Stimulated activated CD8-positive, alpha-beta memory T cell treated with anti-CD3 and anti-CD28 coated beads, Interleukin-4, amount 100 ng/mL, for 24 hours (primary cell): Measurements from ENCODE around the gene KSR1.
"Not testable (repeated sequence)": the region's sequence is repeated elsewhere in the genome, so short reads cannot be mapped to it uniquely, and the experiment has no call there.

Source experiments
- DNase-seq: peaks from one replicate; pipeline ENCODE4 v3.0.0-alpha.2; 2020; ENCODE audit warnings: low read depth

KSR1 gene

GRCh38 chr17:27426471-27426870, 29.8 kb upstream of the KSR1 start:
- not testable (repeated sequence) for DNase-seq

- not testable (repeated sequence) for DNase-seq
These were observed 28.9 kb upstream of the KSR1 start for GRCh38 chr17:27427166-27427862.

- DNase-seq: no peak
These were observed 27.3 kb upstream of the KSR1 start for GRCh38 chr17:27428781-27429505.

- no peak for DNase-seq
These were observed 26.4 kb upstream of the KSR1 start for GRCh38 chr17:27429666-27430382.

- no peak for DNase-seq
These were observed 25.8 kb upstream of the KSR1 start for GRCh38 chr17:27430383-27430840.

- DNase-seq: no peak
These were observed 25.3 kb upstream of the KSR1 start for GRCh38 chr17:27430882-27431491.

GRCh38 chr17:27433521-27433920, 22.7 kb upstream of the KSR1 start:
- DNase-seq: no peak

GRCh38 chr17:27435431-27436070, 20.7 kb upstream of the KSR1 start:
- not testable (repeated sequence) for DNase-seq

- no peak for DNase-seq
These were observed 17.8 kb upstream of the KSR1 start for GRCh38 chr17:27438348-27438998.

- no peak for DNase-seq
These were observed 16.9 kb upstream of the KSR1 start for GRCh38 chr17:27439342-27439741.

- DNase-seq: no peak
These were observed 13.5 kb upstream of the KSR1 start for GRCh38 chr17:27442702-27443101.

GRCh38 chr17:27443491-27443890, 12.8 kb upstream of the KSR1 start:
- DNase-seq: no peak

- no peak for DNase-seq
These were observed 10.3 kb upstream of the KSR1 start for GRCh38 chr17:27445971-27446370.

GRCh38 chr17:27446569-27447301, 9.5 kb upstream of the KSR1 start:
- DNase-seq: no peak

GRCh38 chr17:27448534-27448933, 7.7 kb upstream of the KSR1 start:
- DNase-seq: not testable (repeated sequence)

GRCh38 chr17:27449541-27449940, 6.7 kb upstream of the KSR1 start:
- no peak for DNase-seq

GRCh38 chr17:27449988-27450387, 6.3 kb upstream of the KSR1 start:
- no peak for DNase-seq

GRCh38 chr17:27450416-27450815, 5.8 kb upstream of the KSR1 start:
- no peak for DNase-seq

- DNase-seq: no peak
These were observed 4.3 kb upstream of the KSR1 start for GRCh38 chr17:27451906-27452305.

- no peak for DNase-seq
These were observed 3.4 kb upstream of the KSR1 start for GRCh38 chr17:27452828-27453227.

- DNase-seq: no peak
These were observed 2.8 kb upstream of the KSR1 start for GRCh38 chr17:27453471-27453870.
